Testis (tissue), 2 donors: Measurements from ENCODE around the gene ZNF554.

ENCODE experiments used
- CTCF ChIP-seq, 3 experiments: fragments of 450-650 bp in 2 of 3; fragments of 200-600 bp in 1 of 3; sonication (generic) in 1 of 3; IDR thresholded peaks; one replicate each; pipeline ENCODE4 v1.5.1; 2016 to 2019; ENCODE audit warnings: antibody characterized with exemption in 3 of 3, mild to moderate bottlenecking in 2 of 3, moderate library complexity in 1 of 3
- POLR2A ChIP-seq: fragments of 450-650 bp; IDR thresholded peaks from one replicate; pipeline ENCODE4 v1.6.1; 2017; ENCODE audit warnings: antibody characterized with exemption, mild to moderate bottlenecking, moderate library complexity

DNA sequence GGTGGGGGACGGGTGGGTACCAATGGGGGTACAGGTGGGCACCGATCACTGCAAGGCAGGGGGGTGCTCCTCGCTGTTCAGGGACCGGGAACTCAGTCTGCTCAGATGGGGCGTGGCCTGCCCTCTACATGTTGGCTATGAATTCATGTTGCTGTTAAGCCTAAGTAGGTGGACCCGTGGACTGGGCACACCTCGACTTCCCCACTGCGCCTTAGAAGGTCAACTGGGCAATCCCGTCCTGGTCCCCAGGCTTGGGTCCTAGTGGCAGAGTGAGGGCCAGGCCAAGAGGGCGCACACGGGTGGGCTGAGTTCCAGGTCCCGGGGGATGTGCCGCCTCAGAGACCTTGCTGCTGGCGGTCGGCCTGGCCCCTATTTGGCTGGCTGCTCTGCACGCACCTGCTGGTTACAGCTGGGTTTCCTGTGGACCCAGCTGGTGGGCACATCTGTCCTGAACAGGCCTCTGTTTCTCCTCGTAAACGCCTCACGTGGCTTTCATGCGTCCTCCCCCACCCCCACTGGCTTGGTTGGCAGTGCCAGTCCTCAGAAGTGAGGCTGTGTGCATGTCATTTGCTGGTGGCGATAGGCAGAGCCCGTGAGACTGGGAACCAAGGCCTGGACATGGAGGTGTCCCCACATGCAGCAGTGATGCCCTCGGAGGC lies 13.5 kb upstream of the ZNF554 start:
- TF ChIP-seq CTCF (IDR thresholded peaks at IDR 0.05) (no peak), POLR2A (no peak)
